Spinal cord (tissue), 10 donors: ENCODE results near the gene RAMACL. TPM values are rescaled to one million over a fixed set of nuclear protein-coding genes. Genes with fewer than 3 reads are reported as not detected.

ENCODE experiments used
- DNase-seq, 6 donors: peaks; one replicate each; pipeline versions ENCODE4 v3.0.0 to v3.0.0-alpha.2; 2013 to 2015; ENCODE audit warnings: low spot score in 6 of 6, low read depth in 4 of 6
- H3K27ac ChIP-seq: one replicate; pipeline ENCODE4 v1.5.1; 2013; ENCODE audit warnings: low read depth, low read length, control low read depth
- H3K27me3 ChIP-seq: one replicate; pipeline ENCODE4 v1.6.1; 2013; ENCODE audit warnings: low read length; ENCODE audit not compliant: control insufficient read depth, insufficient read depth
- H3K36me3 ChIP-seq: one replicate; pipeline ENCODE4 v1.6.1; 2013; ENCODE audit warnings: low read length; ENCODE audit not compliant: control insufficient read depth, insufficient read depth
- H3K4me1 ChIP-seq: one replicate; pipeline ENCODE4 v1.6.1; 2013; ENCODE audit warnings: low read length; ENCODE audit not compliant: control insufficient read depth, insufficient read depth
- H3K4me3 ChIP-seq: one replicate; pipeline ENCODE4 v1.5.1; 2013; ENCODE audit warnings: low read depth, low read length, control low read depth
- H3K9me3 ChIP-seq: one replicate; pipeline ENCODE4 v1.6.1; 2013; ENCODE audit warnings: low read length; ENCODE audit not compliant: control insufficient read depth, insufficient read depth
- WGBS: methylation state at CpG from one replicate; pipeline ENCODE4 v1.1.5; 2013; ENCODE audit warnings: missing lambda C conversion rate; ENCODE audit not compliant: insufficient coverage; 5-methylcytosine and 5-hydroxymethylcytosine counted together
- polyA plus RNA-seq, 2 donors: library from polyadenylated mRNA; unstranded; fragments of 120-200 nt; gene quantifications; one replicate each; pipeline ENCODE4 v1.2.1, GENCODE V29; 2013; ENCODE audit not compliant: insufficient read length in 2 of 2
- total RNA-seq, 2 donors: library from RNA; depleted of rRNA in 1 of 2; stranded (reverse); fragments of 120-200 nt in 1 of 2; fragments of >200 nt in 1 of 2; gene quantifications; one replicate each; pipeline versions ENCODE4 v1.2.3 to v1.2.4, GENCODE V29; 2013 to 2014
- donor health status: healthy.

RAMACL gene
- total and polyA plus RNA-seq, 4 donors, result 0.18 to 1.5 (median 0.89) TPM

GRCh38 chr6:166569206-166569605, 17.3 kb downstream of the RAMACL start:
- no peak for DNase-seq
- Histone ChIP-seq H3K27me3 (no peaks in the 10 kb centered on the region), H3K36me3 (peaks cover 10% of the 10 kb centered on the region), H3K27ac (no peak overlapping the region), H3K9me3 (no peaks in the 10 kb centered on the region), H3K4me1 (peaks cover 19% of the 10 kb centered on the region), H3K4me3 (no peak overlapping the region)
- WGBS, result 91% methylated on average over 12 of the region's 13 CpGs

GRCh38 chr6:166567813-166568212, 18.7 kb downstream of the RAMACL start:
- H3K4me3 ChIP-seq, result no peak overlapping the region
- H3K4me1 ChIP-seq, result peaks cover 17% of the 10 kb centered on the region
- H3K27ac ChIP-seq, result no peak overlapping the region
- H3K36me3 ChIP-seq, result peaks cover 15% of the 10 kb centered on the region
- no peaks in the 10 kb centered on the region for H3K27me3 ChIP-seq
- peak in 1 of 6 donors; percentile 43 for DNase-seq
- WGBS, result 96% methylated on average over 7 of the region's 8 CpGs
- no peaks in the 10 kb centered on the region for H3K9me3 ChIP-seq

GRCh38 chr6:166567107-166567506, 19.4 kb downstream of the RAMACL start:
- Histone ChIP-seq H3K27me3 (no peaks in the 10 kb centered on the region), H3K9me3 (no peaks in the 10 kb centered on the region), H3K36me3 (peaks cover 16% of the 10 kb centered on the region), H3K4me3 (no peak overlapping the region), H3K27ac (no peak overlapping the region), H3K4me1 (peaks cover 12% of the 10 kb centered on the region)
- no peak for DNase-seq
- 93% methylated on average over 6 of the region's 8 CpGs for WGBS

- DNase-seq, result no peak
- Histone ChIP-seq H3K9me3 (no peaks in the 10 kb centered on the region), H3K4me1 (peaks cover 15% of the 10 kb centered on the region), H3K27ac (no peak overlapping the region), H3K4me3 (no peak overlapping the region), H3K27me3 (no peaks in the 10 kb centered on the region), H3K36me3 (peaks cover 16% of the 10 kb centered on the region)
- 93% methylated on average over 11 of the region's 12 CpGs for WGBS
Observed at GRCh38 chr6:166566026-166567011, 20.2 kb downstream of the RAMACL start.

GRCh38 chr6:166565084-166565967, 21.2 kb downstream of the RAMACL start:
- 84% methylated on average over 19 of the region's 24 CpGs for WGBS
- H3K27me3 ChIP-seq, result no peaks in the 10 kb centered on the region
- peaks cover 17% of the 10 kb centered on the region for H3K4me1 ChIP-seq
- peaks cover 16% of the 10 kb centered on the region for H3K36me3 ChIP-seq
- H3K27ac ChIP-seq, result no peak overlapping the region
- H3K4me3 ChIP-seq, result no peak overlapping the region
- DNase-seq, result no peak
- no peaks in the 10 kb centered on the region for H3K9me3 ChIP-seq

- DNase-seq, result peak in 1 of 6 donors; percentile 78
- Histone ChIP-seq H3K27me3 (no peaks in the 10 kb centered on the region), H3K27ac (no peak overlapping the region), H3K4me3 (no peak overlapping the region), H3K4me1 (peaks cover 17% of the 10 kb centered on the region), H3K9me3 (peaks cover 6% of the 10 kb centered on the region), H3K36me3 (peaks cover 12% of the 10 kb centered on the region)
- 71% methylated on average over 8 of the region's 9 CpGs for WGBS
Observed at GRCh38 chr6:166563805-166564204, 22.7 kb downstream of the RAMACL start.

- Histone ChIP-seq H3K27ac (no peak overlapping the region), H3K36me3 (peaks cover 12% of the 10 kb centered on the region), H3K4me1 (peaks cover 17% of the 10 kb centered on the region), H3K27me3 (no peaks in the 10 kb centered on the region), H3K4me3 (no peak overlapping the region), H3K9me3 (peaks cover 6% of the 10 kb centered on the region)
- WGBS, result 93% methylated on average over 13 of the region's 16 CpGs
- DNase-seq, result no peak
Observed at GRCh38 chr6:166563200-166563599, 23.3 kb downstream of the RAMACL start.

GRCh38 chr6:166562726-166563125, 23.8 kb downstream of the RAMACL start:
- H3K4me1 ChIP-seq, result peaks cover 17% of the 10 kb centered on the region
- 99% methylated on average over 9 of the region's 9 CpGs for WGBS
- DNase-seq, result no peak
- H3K36me3 ChIP-seq, result peaks cover 12% of the 10 kb centered on the region
- H3K9me3 ChIP-seq, result peaks cover 6% of the 10 kb centered on the region
- H3K27ac ChIP-seq, result no peak overlapping the region
- no peak overlapping the region for H3K4me3 ChIP-seq
- no peaks in the 10 kb centered on the region for H3K27me3 ChIP-seq

GRCh38 chr6:166561771-166562359, 24.6 kb downstream of the RAMACL start:
- WGBS, result 89% methylated on average over 5 of the region's 10 CpGs
- Histone ChIP-seq H3K27me3 (no peaks in the 10 kb centered on the region), H3K4me3 (no peak overlapping the region), H3K36me3 (peaks cover 12% of the 10 kb centered on the region), H3K27ac (no peak overlapping the region), H3K4me1 (peaks cover 22% of the 10 kb centered on the region), H3K9me3 (peaks cover 6% of the 10 kb centered on the region)
- DNase-seq, result no peak
